Medulla oblongata (tissue), 1 donor: ENCODE data around the gene SIX5.

Experiments
- DNase-seq: peaks from one replicate; pipeline ENCODE4 v3.0.0-alpha.2; 2015; ENCODE audit errors: extremely low spot score

Gene SIX5

DNA sequence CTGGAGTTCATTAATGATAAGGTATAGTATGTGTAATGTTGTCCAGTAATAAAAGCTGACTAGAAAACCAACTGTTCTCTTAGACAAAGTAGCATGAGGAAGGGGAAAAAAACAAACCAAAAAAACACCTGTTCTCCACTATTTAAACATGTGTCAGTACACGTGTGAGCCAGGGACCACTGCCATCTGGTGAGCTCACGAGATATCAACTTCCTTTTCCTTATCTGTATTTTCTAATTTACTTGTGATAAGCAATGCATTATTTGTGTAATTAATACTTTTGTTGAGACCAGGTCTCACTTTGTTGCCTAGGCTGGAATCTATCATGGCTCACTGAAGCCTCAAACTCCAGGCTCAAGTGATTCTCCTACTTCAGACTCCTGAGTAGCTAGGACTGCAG is 4.3 kb upstream of the SIX5 start:
- no peak for DNase-seq

- DNase-seq, result no peak
Observed at GRCh38 chr19:45772912-45773311, 3.9 kb upstream of the SIX5 start.

GRCh38 chr19:45772130-45772840 is 3.2 kb upstream of the SIX5 start:
- DNase-seq, result no peak

- DNase-seq, result no peak
Observed at GRCh38 chr19:45771311-45771933, 2.4 kb upstream of the SIX5 start.

- peak; percentile 94 for DNase-seq
Observed at GRCh38 chr19:45770192-45771101, 1.4 kb upstream of the SIX5 start.

DNA sequence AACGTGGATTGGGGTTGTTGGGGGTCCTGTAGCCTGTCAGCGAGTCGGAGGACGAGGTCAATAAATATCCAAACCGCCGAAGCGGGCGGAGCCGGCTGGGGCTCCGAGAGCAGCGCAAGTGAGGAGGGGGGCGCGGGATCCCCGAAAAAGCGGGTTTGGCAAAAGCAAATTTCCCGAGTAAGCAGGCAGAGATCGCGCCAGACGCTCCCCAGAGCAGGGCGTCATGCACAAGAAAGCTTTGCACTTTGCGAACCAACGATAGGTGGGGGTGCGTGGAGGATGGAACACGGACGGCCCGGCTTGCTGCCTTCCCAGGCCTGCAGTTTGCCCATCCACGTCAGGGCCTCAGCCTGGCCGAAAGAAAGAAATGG is 754 bp upstream of the SIX5 start:
- DNase-seq, result peak; percentile 59

GRCh38 chr19:45768655-45768983 is 433 bp downstream of the SIX5 start:
- no peak for DNase-seq

DNA sequence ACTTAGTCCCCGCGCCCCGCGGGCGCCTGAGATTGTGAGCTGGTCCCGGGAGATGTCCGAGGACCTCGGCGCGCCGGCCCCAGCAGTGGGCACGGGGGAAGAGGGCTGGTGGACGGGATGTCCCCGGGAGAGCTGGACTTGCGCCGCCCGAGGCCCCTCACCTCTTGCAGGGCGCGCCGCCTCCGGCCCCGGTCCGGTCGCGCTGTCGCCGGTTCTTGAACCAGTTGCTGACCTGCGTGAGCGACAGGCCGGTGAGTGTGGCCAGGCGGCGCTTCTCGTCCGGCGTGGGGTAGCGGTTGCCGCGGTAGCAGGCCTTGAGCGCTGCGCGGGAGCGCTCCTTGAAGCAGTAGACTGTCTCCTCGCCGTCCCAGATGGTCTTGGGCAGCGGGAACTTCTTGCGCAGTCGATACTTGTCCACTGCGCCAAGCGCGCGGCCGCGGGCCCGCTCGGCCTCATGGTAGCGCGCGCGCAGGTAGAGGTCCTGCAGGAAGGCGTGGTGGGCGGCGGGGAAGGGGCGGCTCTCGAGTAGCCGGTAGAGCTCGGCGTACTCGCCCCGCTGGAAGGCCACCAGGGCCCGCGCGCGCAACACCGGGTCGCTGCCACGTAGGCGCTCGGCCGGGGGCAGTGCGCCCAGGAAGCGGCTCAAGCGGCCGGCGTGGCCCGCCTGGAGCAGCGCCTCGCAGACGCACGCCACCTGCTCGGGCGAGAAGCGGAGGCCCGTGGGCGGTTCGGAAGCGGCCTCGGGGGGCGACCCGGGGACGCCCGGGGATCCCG is 984 bp downstream of the SIX5 start:
- peak; percentile 26 for DNase-seq

DNA sequence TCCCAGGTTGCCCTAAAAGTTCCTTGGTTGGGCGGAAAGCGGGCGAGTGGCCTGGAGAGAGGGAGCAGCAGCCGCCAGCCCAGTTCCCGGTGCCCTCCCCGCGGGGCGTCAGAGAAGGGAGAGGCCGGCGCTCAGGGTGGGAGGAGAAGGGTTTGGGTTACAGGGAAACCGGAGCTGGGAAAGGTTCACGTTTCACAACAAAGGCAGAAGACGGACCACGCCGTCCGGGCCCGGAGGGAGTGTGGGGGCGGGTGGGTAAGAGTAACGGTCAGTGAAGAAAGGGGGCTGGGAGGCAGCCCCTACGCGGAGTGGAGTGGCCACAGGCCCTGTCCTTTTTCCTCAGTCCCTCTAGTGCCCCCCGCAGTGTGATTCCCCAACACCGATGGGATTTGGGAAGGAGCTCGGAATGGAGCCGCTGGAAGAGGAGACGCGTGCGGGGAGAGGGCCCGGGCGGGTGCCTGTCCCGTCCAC is 1.6 kb downstream of the SIX5 start:
- DNase-seq, result no peak

DNA sequence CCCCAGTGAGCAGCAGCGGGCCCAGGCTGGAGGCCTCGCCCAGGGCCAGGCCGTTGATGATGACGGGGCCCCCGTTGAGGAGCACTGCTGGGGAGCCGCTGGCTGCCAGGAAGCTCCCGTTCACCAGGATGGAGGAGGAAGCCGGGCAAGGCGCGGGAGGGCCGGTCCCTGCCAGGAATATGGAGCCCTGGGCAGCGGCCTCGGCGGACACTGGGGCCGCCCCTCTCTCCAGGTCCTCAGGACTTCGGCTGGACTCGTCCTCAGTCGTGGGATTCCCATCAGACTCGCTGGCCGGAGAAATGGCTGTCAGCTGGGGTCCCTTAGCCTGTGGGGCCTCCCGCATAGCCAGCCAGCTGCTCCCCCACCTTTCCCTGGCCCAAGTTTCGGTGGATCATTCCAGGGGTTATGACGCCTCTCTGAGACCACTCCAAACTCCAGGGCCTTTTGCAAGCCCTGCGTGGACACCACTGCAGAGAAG is 2.1 kb downstream of the SIX5 start:
- no peak for DNase-seq

DNA sequence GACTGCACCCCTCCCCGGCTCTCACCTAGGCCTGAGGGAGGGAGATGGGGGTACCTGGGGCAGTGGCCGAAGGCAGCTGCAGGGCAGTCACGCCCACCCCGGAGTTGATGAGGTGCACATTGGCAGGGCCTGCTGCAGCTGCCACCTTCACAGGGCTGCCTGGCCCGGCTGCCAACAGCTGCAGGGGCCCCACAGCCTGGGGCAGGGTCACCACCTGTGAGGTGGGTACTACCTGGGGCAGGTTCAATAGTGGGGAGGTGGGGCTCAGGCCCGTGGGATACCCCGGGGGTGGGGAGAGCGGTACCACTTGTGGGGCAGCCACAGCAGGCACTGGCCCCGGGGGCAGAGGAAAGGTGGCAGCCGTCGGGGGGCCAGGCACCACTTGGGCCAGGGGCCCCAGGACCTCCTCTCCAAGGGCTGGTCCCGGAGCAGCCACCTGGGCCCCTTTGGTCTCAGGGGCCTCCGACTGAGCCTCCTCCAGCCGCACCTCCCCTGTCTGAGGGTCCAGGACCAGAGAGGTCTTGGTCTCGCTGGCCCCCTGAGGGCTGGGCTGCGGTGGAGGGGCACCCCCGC is 2.7 kb downstream of the SIX5 start:
- no peak for DNase-seq

DNA sequence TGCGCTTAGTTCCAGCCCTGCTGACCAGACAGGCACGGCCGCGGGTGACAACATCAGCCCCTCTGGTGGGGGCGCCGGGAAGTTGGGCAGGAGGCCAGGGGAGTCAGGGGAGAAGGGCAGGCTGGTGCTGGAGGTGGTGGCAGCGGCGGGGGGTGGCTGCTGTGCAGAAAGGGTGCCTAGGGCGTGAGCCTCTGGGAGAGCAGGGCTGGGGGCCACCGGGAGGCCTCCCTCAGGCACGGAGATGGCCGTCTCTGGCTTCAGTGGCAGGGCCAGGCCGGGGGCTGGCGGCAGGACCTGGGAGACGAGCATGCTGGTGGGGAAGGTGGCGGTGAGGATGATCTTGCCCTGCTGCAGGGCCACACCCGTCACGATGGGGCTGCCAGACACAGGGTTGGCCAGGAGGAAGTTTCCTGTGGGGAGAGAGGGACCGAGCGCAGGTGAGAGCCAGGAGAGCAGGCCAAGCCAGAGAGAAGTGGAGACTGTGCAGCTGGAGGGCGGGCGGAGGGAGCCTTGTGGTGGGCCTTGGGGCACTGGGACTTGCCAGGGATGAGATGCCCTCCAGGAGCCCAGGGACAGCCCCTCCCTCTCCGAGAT is 3.3 kb downstream of the SIX5 start:
- no peak for DNase-seq

GRCh38 chr19:45764945-45765701 is 3.9 kb downstream of the SIX5 start:
- DNase-seq, result no peak

DNA sequence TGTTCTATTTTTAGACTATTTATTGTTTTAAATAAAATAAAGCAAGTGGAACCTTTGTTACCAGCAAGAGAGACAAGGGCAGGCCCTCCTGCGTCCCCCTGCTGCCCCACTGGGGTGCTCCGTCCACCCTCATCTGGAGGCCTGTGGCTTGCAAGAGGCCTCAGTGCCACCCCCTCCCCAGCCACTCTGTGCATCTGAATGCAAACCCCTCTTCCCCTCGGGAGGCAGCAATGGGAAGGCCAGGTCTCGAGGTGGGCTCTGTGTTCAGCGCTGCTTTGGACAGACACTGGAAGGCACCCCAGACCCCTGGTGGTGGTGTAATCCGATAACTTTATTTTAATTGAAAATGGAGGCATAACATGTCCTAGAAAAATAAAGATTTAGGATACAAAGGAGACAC is 4.6 kb downstream of the SIX5 start:
- DNase-seq, result no peak

GRCh38 chr19:45763691-45764294 is 5.3 kb downstream of the SIX5 start:
- DNase-seq, result no peak

- no peak for DNase-seq
Observed at GRCh38 chr19:45762870-45763631, 6.0 kb downstream of the SIX5 start.

DNA sequence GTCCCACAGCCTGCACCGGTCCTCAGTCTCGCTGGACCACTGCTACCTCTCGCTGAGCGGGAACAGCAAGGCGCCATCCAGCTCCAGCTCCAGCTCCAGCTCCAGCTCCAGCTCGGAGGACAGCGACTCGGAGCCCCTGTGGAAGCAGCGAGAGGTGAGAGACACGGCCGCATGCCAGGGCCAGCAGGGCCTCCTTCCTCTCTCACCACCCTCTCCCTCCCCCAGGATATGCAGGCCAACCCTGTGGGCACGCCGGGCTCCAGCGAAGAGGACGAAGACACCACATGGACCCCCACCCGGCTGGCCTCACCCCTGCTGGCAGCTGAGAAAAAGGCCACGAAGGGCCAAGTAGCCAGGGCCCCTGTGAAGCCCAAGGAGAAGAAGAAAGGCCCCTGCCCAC is 7.3 kb downstream of the SIX5 start:
- DNase-seq, result no peak

DNA sequence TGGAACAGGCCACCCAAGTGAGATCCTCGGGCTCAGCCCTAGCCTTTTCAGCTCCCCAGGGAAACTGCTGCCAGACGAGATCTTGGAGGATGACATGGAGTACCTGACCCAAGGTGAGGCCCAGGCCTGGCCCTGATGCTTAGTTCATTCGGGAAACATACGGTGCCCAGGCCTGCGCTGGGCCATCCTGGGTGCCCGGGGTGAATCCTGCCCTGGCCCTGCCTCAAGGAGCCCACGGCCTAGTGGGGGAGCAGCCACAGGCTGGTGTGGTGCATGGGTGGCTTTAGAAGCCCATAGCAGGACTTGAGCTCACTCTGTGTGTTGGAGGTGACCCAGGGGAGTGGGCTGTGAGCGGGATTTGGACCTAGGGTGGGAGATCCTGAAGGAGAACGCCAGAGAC is 10.1 kb downstream of the SIX5 start:
- no peak for DNase-seq

DNA sequence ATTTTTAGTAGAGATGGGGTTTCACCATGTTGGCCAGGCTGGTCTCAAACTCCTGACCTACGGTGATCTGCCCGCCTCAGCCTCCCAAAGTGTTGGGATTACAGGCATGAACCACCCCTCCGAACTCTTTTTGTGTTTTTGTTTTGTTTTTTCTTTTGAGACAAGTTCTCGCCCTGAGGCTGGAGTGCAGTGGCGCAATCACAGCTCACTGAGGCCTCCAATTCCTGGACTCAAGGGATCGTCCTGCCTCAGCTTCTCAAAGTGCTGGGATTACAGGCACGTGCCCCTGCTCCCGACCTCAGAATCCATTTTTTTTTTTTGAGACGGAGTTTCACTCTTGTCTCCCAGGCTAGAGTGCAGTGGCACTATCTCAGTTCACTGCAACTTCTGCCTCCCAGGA is 11.4 kb downstream of the SIX5 start:
- DNase-seq, result no peak
